Measurements from ENCODE around the gene PIK3AP1.

GRCh38 chr10:96579133-96579532, 141.2 kb downstream of the PIK3AP1 start:
- TF ChIP-seq CTCF (IDR thresholded peaks at IDR 0.05; ENCODE audit: low read length) (no peak), EZH2 (IDR thresholded peaks at IDR 0.05; ENCODE audit: borderline replicate concordance, low read length) (no peak)
